Natural killer cell (primary cell): ENCODE data around the gene TESMIN. TPM values are rescaled to one million over a fixed set of nuclear protein-coding genes. Genes with fewer than 3 reads are reported as not detected.

Source experiments
- ATAC-seq, 3 donors: fragments of 150-1000 bp in 2 of 3; fragments of 200-7000 bp in 1 of 3; cut with Tn5 transposase; 1 replicate in 1 of 3; 2 replicates in 2 of 3; pipeline ENCODE4 v1.10.0; 2021; ENCODE audit warnings: mild to moderate bottlenecking in 2 of 3, moderate library complexity in 2 of 3
- DNase-seq, 2 donors: peaks; one replicate each; pipeline versions ENCODE4 v3.0.0 to v3.0.0-alpha.2; 2013 to 2021; ENCODE audit warnings: mixed read lengths in 1 of 2
- H3K27ac ChIP-seq: one replicate; pipeline ENCODE4 v1.5.1; 2013; ENCODE audit warnings: mild to moderate bottlenecking, low read length
- H3K27me3 ChIP-seq: one replicate; pipeline ENCODE4 v1.6.1; 2013; ENCODE audit warnings: low read length; ENCODE audit not compliant: control insufficient read depth, insufficient read depth
- H3K36me3 ChIP-seq: one replicate; pipeline ENCODE4 v1.6.1; 2013; ENCODE audit warnings: low read length; ENCODE audit not compliant: control insufficient read depth, insufficient read depth
- H3K4me1 ChIP-seq: one replicate; pipeline ENCODE4 v1.6.1; 2013; ENCODE audit warnings: low read length; ENCODE audit not compliant: control insufficient read depth, insufficient read depth
- H3K4me3 ChIP-seq: one replicate; pipeline ENCODE4 v1.5.1; 2013; ENCODE audit warnings: low read length
- H3K9me3 ChIP-seq: one replicate; pipeline ENCODE4 v1.6.1; 2013; ENCODE audit warnings: low read length; ENCODE audit not compliant: control insufficient read depth, insufficient read depth
- H3K27ac Mint-ChIP-seq, 2 donors: one replicate each; pipeline ENCODE4 v1.8.0; 2022; ENCODE audit warnings: mild to moderate bottlenecking in 2 of 2, mixed read lengths in 2 of 2, moderate library complexity in 1 of 2
- H3K27me3 Mint-ChIP-seq, 2 donors: one replicate each; pipeline ENCODE4 v1.8.0; 2022; ENCODE audit warnings: low read depth in 2 of 2, mixed read lengths in 2 of 2
- H3K36me3 Mint-ChIP-seq: one replicate; pipeline ENCODE4 v1.8.0; 2022; ENCODE audit warnings: mixed read lengths
- H3K4me1 Mint-ChIP-seq, 2 donors: one replicate each; pipeline ENCODE4 v1.8.0; 2022; ENCODE audit warnings: mixed read lengths in 2 of 2
- H3K4me3 Mint-ChIP-seq: one replicate; pipeline ENCODE4 v1.8.0; 2022; ENCODE audit warnings: mild to moderate bottlenecking, moderate library complexity, mixed read lengths
- H3K9me3 Mint-ChIP-seq, 2 donors: one replicate each; pipeline ENCODE4 v1.8.0; 2022; ENCODE audit warnings: mixed read lengths in 2 of 2
- CTCF ChIP-seq: fragments of 200-600 bp; IDR thresholded peaks from one replicate; pipeline ENCODE4 v1.8.0; 2022; ENCODE audit warnings: antibody characterized with exemption
- WGBS: methylation state at CpG from one replicate; pipeline ENCODE4 v1.1.7; 2013; ENCODE audit warnings: missing lambda C conversion rate; ENCODE audit not compliant: insufficient coverage; 5-methylcytosine and 5-hydroxymethylcytosine counted together
- intact Hi-C: fragments of 100-400 bp; cut with micrococcal nuclease; formaldehyde crosslinking; loops from one replicate; pipeline ENCODE4 v1.14.2; 2022
- total RNA-seq, 4 donors: library from RNA; stranded (reverse); fragments of 120-200 nt in 1 of 4; gene quantifications; one replicate each; pipeline versions ENCODE4 v1.2.3 to v1.2.4, GENCODE V29; 2013 to 2022

The TESMIN gene
- total RNA-seq, 3 donors from 2014 or later (not counting 1 experiment from before 2014, with no cell fraction given), result 1.1 to 3.9 (median 1.1) TPM

DNA sequence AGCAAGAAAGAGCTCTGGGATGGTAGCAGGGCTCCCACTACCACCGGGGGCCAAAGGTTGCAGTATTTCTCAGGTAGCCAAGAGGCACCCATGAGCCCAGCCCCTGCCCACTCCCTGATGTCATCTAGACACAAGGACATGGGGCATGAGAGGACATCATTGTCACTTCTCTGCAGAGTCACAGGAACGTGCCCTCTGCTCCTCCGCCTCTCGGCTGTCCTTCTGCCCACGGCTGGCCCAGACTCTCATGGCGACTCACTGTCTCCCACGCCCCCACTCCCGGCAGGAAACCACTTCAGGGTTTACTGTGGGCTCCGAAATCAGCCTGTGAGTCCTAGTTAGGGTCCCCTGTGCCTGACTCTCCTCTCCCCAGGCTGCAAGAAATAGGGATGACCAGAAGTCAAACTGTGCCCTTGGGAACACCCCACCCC, 68.8 kb downstream of the TESMIN start:
- Mint-ChIP-seq H3K4me1 (peaks cover 0 to 4% of the 10 kb centered on the region in 2 donors), H3K27me3 (peaks cover 33 to 37% of the 10 kb centered on the region in 2 donors), H3K9me3 (no peaks in the 10 kb centered on the region), H3K4me3 (no peak overlapping the region), H3K36me3 (no peaks in the 10 kb centered on the region), H3K27ac (no peak overlapping the region)
- Histone ChIP-seq H3K36me3 (no peaks in the 10 kb centered on the region), H3K4me3 (no peak overlapping the region), H3K27ac (no peak overlapping the region), H3K9me3 (no peaks in the 10 kb centered on the region), H3K27me3 (peaks cover 23% of the 10 kb centered on the region), H3K4me1 (no peaks in the 10 kb centered on the region)
- DNase-seq, result no peak
- intact Hi-C loops, result no loop called here
- WGBS, result 47% methylated on average over 9 of the region's 9 CpGs
- ATAC-seq, result no peak
- no peak for TF ChIP-seq CTCF

- no peak overlapping the region for H3K27ac Mint-ChIP-seq
- TF ChIP-seq CTCF, result no peak
- H3K36me3 Mint-ChIP-seq, result no peaks in the 10 kb centered on the region
- intact Hi-C loops, result no loop called here
- no peaks in the 10 kb centered on the region for H3K9me3 ChIP-seq
- no peak for DNase-seq
- peaks cover 18% of the 10 kb centered on the region for H3K27me3 ChIP-seq
- H3K36me3 ChIP-seq, result no peaks in the 10 kb centered on the region
- peaks cover 15 to 19% of the 10 kb centered on the region in 2 donors for H3K27me3 Mint-ChIP-seq
- H3K4me1 Mint-ChIP-seq, result peaks cover 0 to 2% of the 10 kb centered on the region in 2 donors
- H3K4me3 ChIP-seq, result no peak overlapping the region
- H3K4me3 Mint-ChIP-seq, result no peak overlapping the region
- no peak overlapping the region for H3K27ac ChIP-seq
- WGBS, result 92% methylated on average over 17 of the region's 17 CpGs
- no peaks in the 10 kb centered on the region for H3K4me1 ChIP-seq
- no peaks in the 10 kb centered on the region for H3K9me3 Mint-ChIP-seq
- ATAC-seq, result no peak
These were observed 70.6 kb downstream of the TESMIN start for GRCh38 chr11:68680541-68681231.

DNA sequence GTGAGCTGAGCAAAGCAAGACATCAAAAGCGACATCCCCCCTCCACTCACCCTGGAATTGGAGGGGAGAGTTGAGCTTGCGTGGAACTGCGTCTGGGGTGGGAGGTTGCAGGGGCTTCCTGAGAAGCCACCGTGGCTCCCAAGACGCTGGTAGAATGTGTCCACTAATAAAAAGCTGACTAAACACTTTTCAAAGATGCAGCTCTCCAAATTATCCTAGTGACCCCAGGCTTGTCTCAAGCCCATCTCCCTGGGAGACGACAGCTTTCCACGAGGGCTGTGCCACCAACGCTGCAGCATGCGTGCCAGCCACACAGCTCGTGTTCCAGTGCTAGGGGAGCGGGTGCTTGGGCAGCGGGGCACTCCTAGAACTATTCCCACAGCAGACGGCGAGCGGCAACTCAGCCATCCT, 73.3 kb downstream of the TESMIN start:
- 88% methylated on average over 11 of the region's 15 CpGs for WGBS
- no peaks in the 10 kb centered on the region for H3K4me1 Mint-ChIP-seq
- H3K4me1 ChIP-seq, result no peaks in the 10 kb centered on the region
- no peak for ATAC-seq
- peaks cover 12 to 14% of the 10 kb centered on the region in 2 donors for H3K27me3 Mint-ChIP-seq
- H3K9me3 ChIP-seq, result no peaks in the 10 kb centered on the region
- intact Hi-C loops, result no loop called here
- H3K4me3 ChIP-seq, result no peak overlapping the region
- no peak overlapping the region for H3K4me3 Mint-ChIP-seq
- no peaks in the 10 kb centered on the region for H3K36me3 Mint-ChIP-seq
- no peak overlapping the region for H3K27ac ChIP-seq
- no peak for DNase-seq
- peaks cover under 1% of the 10 kb centered on the region for H3K27me3 ChIP-seq
- H3K36me3 ChIP-seq, result no peaks in the 10 kb centered on the region
- no peaks in the 10 kb centered on the region for H3K9me3 Mint-ChIP-seq
- no peak overlapping the region for H3K27ac Mint-ChIP-seq
- no peak for TF ChIP-seq CTCF

GRCh38 chr11:68677432-68677831, 73.9 kb downstream of the TESMIN start:
- WGBS, result 46% methylated on average over 6 of the region's 6 CpGs

More at GRCh38 chr11:68677432-68677831, 73.9 kb downstream of the TESMIN start:
- Mint-ChIP-seq H3K36me3 (no peaks in the 10 kb centered on the region), H3K9me3 (no peaks in the 10 kb centered on the region), H3K4me1 (no peaks in the 10 kb centered on the region), H3K27me3 (peaks cover 6 to 13% of the 10 kb centered on the region in 2 donors), H3K4me3 (no peak overlapping the region), H3K27ac (no peak overlapping the region)
- intact Hi-C loops, result no loop called here
- no peaks in the 10 kb centered on the region for H3K9me3 ChIP-seq
- H3K36me3 ChIP-seq, result no peaks in the 10 kb centered on the region
- no peak overlapping the region for H3K4me3 ChIP-seq
- no peak for TF ChIP-seq CTCF
- no peaks in the 10 kb centered on the region for H3K27me3 ChIP-seq
- DNase-seq, result no peak
- H3K4me1 ChIP-seq, result no peaks in the 10 kb centered on the region
- ATAC-seq, result no peak
- H3K27ac ChIP-seq, result no peak overlapping the region
